HCT116 (cell line): ENCODE data around the gene CCDC70. TPM values are rescaled to one million over a fixed set of nuclear protein-coding genes. Genes with fewer than 3 reads are reported as not detected.

Experiments
- ATAC-seq: fragments of 200-7000 bp; cut with Tn5 transposase; 2 replicates; pipeline ENCODE4 v1.9.1; 2020; ENCODE audit warnings: mild to moderate bottlenecking, moderate library complexity
- BruUV-seq: library from RNA; stranded (reverse); fragments of 400-500 nt; replicated peaks from 2 replicates; lab custom pipeline; 2021; lab: Mats Ljungman, UMichigan
- CTCF ChIA-PET: fragments of 300-600 bp; sonication (Branson Sonifier 250); formaldehyde crosslinking; loops from one replicate; lab custom pipeline; 2021; ENCODE audit warnings: antibody characterized with exemption; lab: Charles Lee
- POLR2A ChIA-PET: fragments of 300-600, 350-600 bp; sonication (Branson Sonifier 250); formaldehyde crosslinking; loops from one replicate; lab custom pipeline; 2021; ENCODE audit warnings: antibody characterized with exemption; lab: Charles Lee
- RAD21 ChIA-PET, 2 experiments: fragments of 300-600 bp; sonication (Branson Sonifier 250); formaldehyde crosslinking; loops; one replicate each; lab custom pipeline; 2023; ENCODE audit warnings: low total read pairs in 2 of 2; ENCODE audit not compliant: uncharacterized antibody in 2 of 2, unreplicated experiment in 2 of 2, low non-redundant PET in 1 of 2; lab: Charles Lee
- DNase-seq: peaks from one replicate; pipeline ENCODE4 v3.0.0-alpha.2; 2010; ENCODE audit warnings: low read depth, low spot score
- H2AFZ ChIP-seq: fragments of 200-600 bp; shearing (Covaris generic), sonication (generic); 2 replicates; pipeline ENCODE4 v1.6.1; 2017; ENCODE audit warnings: low read depth, mixed run types, mixed read lengths, antibody characterized with exemption, low read length; ENCODE audit not compliant: poor library complexity, severe bottlenecking
- H3K27ac ChIP-seq: 2 replicates; pipeline ENCODE4 v1.5.1; 2012; ENCODE audit warnings: low read depth, low read length
- H3K27me3 ChIP-seq: fragments of 200-600 bp; sonication (generic); 2 replicates; pipeline ENCODE4 v1.6.1; 2016; ENCODE audit warnings: mixed run types, low read length, mixed read lengths; ENCODE audit not compliant: insufficient read depth
- H3K36me3 ChIP-seq, 2 experiments: fragments of 200-500 bp in 1 of 2; fragments of 200-600 bp in 1 of 2; sonication (Bioruptor generic) in 1 of 2; sonication (generic) in 1 of 2; 2 replicates each; pipeline versions ENCODE4 v1.5.1 to v1.6.1; 2014 to 2016; ENCODE audit warnings: low read length in 2 of 2, inconsistent platforms in 1 of 2, mixed read lengths in 1 of 2, mixed run types in 1 of 2; ENCODE audit not compliant: insufficient read depth in 2 of 2, control insufficient read depth in 1 of 2
- H3K4me1 ChIP-seq, 2 experiments: fragments of 200-600 bp in 1 of 2; sonication (generic) in 1 of 2; 2 replicates each; pipeline versions ENCODE4 v1.5.1 to v1.6.1; 2012 to 2017; ENCODE audit warnings: low read length in 2 of 2, inconsistent platforms in 1 of 2, mild to moderate bottlenecking in 1 of 2, mixed read lengths in 1 of 2, mixed run types in 1 of 2, moderate library complexity in 1 of 2; ENCODE audit not compliant: insufficient read depth in 2 of 2, control insufficient read depth in 1 of 2
- H3K4me2 ChIP-seq: fragments of 200-600 bp; sonication (generic); 2 replicates; pipeline ENCODE4 v1.6.1; 2017; ENCODE audit warnings: mixed run types, low read length, mixed read lengths
- H3K4me3 ChIP-seq, 2 experiments: fragments of 200-600 bp in 1 of 2; sonication (generic) in 1 of 2; replicated peaks in 1 of 2; 2 replicates each; pipeline ENCODE4 v1.5.1; 2011 to 2016; ENCODE audit warnings: low read length in 2 of 2, control low read depth in 1 of 2, low read depth in 1 of 2, mild to moderate bottlenecking in 1 of 2, mixed read lengths in 1 of 2, mixed run types in 1 of 2
- H3K79me2 ChIP-seq: fragments of 200-600 bp; sonication (generic); 2 replicates; pipeline ENCODE4 v1.6.1; 2017; ENCODE audit warnings: mild to moderate bottlenecking, mixed run types, low read length, moderate library complexity, mixed read lengths; ENCODE audit not compliant: insufficient read depth
- H3K9ac ChIP-seq: fragments of 200-600 bp; sonication (generic); 2 replicates; pipeline ENCODE4 v1.6.1; 2016; ENCODE audit warnings: low read length, mixed read lengths
- H3K9me2 ChIP-seq: fragments of 200-600 bp; sonication (generic), shearing (Covaris generic); 2 replicates; pipeline ENCODE4 v1.6.1; 2017; ENCODE audit warnings: mixed run types, mild to moderate bottlenecking, moderate library complexity; ENCODE audit not compliant: insufficient read depth
- H3K9me3 ChIP-seq, 2 experiments: fragments of 200-500 bp in 1 of 2; fragments of 200-600 bp in 1 of 2; sonication (Bioruptor generic) in 1 of 2; sonication (generic) in 1 of 2; 2 replicates each; pipeline ENCODE4 v1.6.1; 2014 to 2017; ENCODE audit warnings: low read length in 2 of 2, mixed read lengths in 2 of 2, inconsistent platforms in 1 of 2, low read depth in 1 of 2, mild to moderate bottlenecking in 1 of 2, mixed run types in 1 of 2, moderate library complexity in 1 of 2; ENCODE audit not compliant: control insufficient read depth in 1 of 2, insufficient read depth in 1 of 2
- H4K20me1 ChIP-seq: fragments of 200-600 bp; sonication (generic), shearing (Covaris generic); 2 replicates; pipeline ENCODE4 v1.6.1; 2017; ENCODE audit warnings: mixed run types, mild to moderate bottlenecking, moderate library complexity; ENCODE audit not compliant: insufficient read depth
- CTCF ChIP-seq, 3 experiments: fragments of 200-600 bp in 1 of 3; sonication (generic) in 1 of 3; IDR thresholded peaks in 2 of 3; conservative IDR thresholded peaks in 1 of 3; 2 replicates each; pipeline ENCODE4 v1.5.1; 2012 to 2017; ENCODE audit warnings: low read depth in 2 of 3, low read length in 2 of 3, antibody characterized with exemption in 1 of 3, borderline replicate concordance in 1 of 3, control low read depth in 1 of 3, mild to moderate bottlenecking in 1 of 3, mixed read lengths in 1 of 3, mixed run types in 1 of 3, moderate library complexity in 1 of 3; ENCODE audit not compliant: insufficient read depth in 1 of 3
- RAD21 ChIP-seq: IDR thresholded peaks from 2 replicates; pipeline ENCODE4 v1.6.1; 2012; ENCODE audit warnings: low read depth, mild to moderate bottlenecking
- ZFX ChIP-seq: fragments of 450-650 bp; IDR thresholded peaks from 2 replicates; pipeline ENCODE4 v1.6.1; 2017
- intact Hi-C: fragments of 100-400 bp; cut with micrococcal nuclease; formaldehyde crosslinking; loops from 2 replicates; pipeline ENCODE4 v1.10.0; 2022
- total RNA-seq: library from RNA; stranded (reverse); gene quantifications from one replicate; pipeline ENCODE4 v1.2.1, GENCODE V29; 2021; ENCODE audit not compliant: unreplicated experiment

The CCDC70 gene
- total RNA-seq, 1 experiment from 2014 or later = not detected

- no peaks in the 10 kb centered on the region for H3K36me3 ChIP-seq
- intact Hi-C loops = no loop called here
- no peak overlapping the region for H3K27ac ChIP-seq
- H3K27me3 ChIP-seq = no peaks in the 10 kb centered on the region
- H3K9me3 ChIP-seq = no peaks in the 10 kb centered on the region
- ChIA-PET RAD21 (no interaction called here), POLR2A (no interaction called here), CTCF (interaction anchor here (1.0 to 2.2 kb wide), 2 partner anchors 10 to 34 kb away, joined by 3 to 10 read pairs; no protein-coding TSS in a partner anchor)
- H3K4me3 ChIP-seq = no peak overlapping the region
- peak; percentile 81 for ATAC-seq
- H3K9ac ChIP-seq = no peak overlapping the region
- TF ChIP-seq RAD21 = peak; percentile 33; the same call in 1 of the 2 replicates
- no peak for TF ChIP-seq ZFX
- TF ChIP-seq CTCF (IDR thresholded peaks at IDR 0.05 in 2 of 3, conservative IDR thresholded peaks at IDR 0.05 in 1 of 3; ENCODE audit: borderline replicate concordance in 1 of 3, insufficient read depth in 1 of 3, low read depth in 2 of 3, low read length in 2 of 3) = peak; percentile 43 to 89 (median 84); a peak in 5 of 6 replicates
- H2AFZ ChIP-seq = peak overlapping the region; percentile 62
- DNase-seq = peak; percentile 24
- no peaks in the 10 kb centered on the region for H4K20me1 ChIP-seq
- no peaks in the 10 kb centered on the region for H3K79me2 ChIP-seq
- no peaks in the 10 kb centered on the region for H3K9me2 ChIP-seq
- no peak overlapping the region for H3K4me2 ChIP-seq
- no TSS peak for BruUV-seq
- peaks cover 3 to 14% of the 10 kb centered on the region in 2 experiments; a peak in 3 of 4 replicates for H3K4me1 ChIP-seq
Observed at GRCh38 chr13:51849145-51850101, 12.3 kb upstream of the CCDC70 start.
